ENCODE data around the gene RASAL2. TPM values are rescaled to one million over a fixed set of nuclear protein-coding genes. Genes with fewer than 3 reads are reported as not detected.
A peak's percentile ranks its signal among the peaks of the same experiment; 100 is the strongest.

The RASAL2 gene
- total and polyA plus RNA-seq, 2 donors (not counting 1 experiment from before 2014, with no cell fraction given) = 11.9 to 21.8 TPM

DNA sequence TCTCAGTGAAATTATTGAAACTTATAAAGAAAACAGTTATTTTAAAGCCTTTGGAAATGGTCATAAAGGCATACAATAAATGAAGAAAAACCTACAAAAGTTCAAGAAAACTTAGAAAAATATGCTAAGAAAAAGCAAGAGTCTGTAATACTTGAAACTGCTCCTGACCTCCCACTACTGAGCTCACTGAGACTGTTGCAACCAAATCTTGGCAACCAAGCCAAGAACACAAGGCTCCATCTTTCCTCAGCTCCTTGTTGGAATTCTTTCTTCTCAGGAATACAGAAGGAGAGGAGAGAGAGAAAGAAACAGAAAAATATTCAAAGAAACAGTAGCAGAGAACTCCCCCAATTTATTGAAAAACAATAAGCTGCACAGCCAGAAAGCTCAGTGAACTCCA is 160.5 kb downstream of the RASAL2 start:
- Histone ChIP-seq H2AFZ (ENCODE audit: low read length) (no peak overlapping the region), H3K9ac (ENCODE audit: insufficient read depth, low read length) (no peak overlapping the region), H3K27me3 (ENCODE audit: control insufficient read depth, insufficient read depth, low read length) (no peaks in the 10 kb centered on the region), H3K4me1 (ENCODE audit: control insufficient read depth, extremely low read depth, insufficient read depth, low read length) (no peaks in the 10 kb centered on the region), H3K36me3 (ENCODE audit: control insufficient read depth, insufficient read depth, low read length) (no peaks in the 10 kb centered on the region), H4K20me1 (ENCODE audit: control insufficient read depth, extremely low read depth, insufficient read depth, low read length) (no peaks in the 10 kb centered on the region), H3K79me2 (ENCODE audit: control insufficient read depth, insufficient read depth, low read length) (no peaks in the 10 kb centered on the region), H3K4me2 (ENCODE audit: extremely low read depth, insufficient read depth, low read length) (no peak overlapping the region), H3K27ac (ENCODE audit: insufficient read depth, low read length) (no peak overlapping the region), H3K9me3 (ENCODE audit: control insufficient read depth, insufficient read depth, low read depth, low read length) (no peaks in the 10 kb centered on the region), H3K4me3 (replicated peaks in 1 of 4; ENCODE audit: control extremely low read depth in 1 of 4, insufficient read depth in 1 of 4, low read depth in 3 of 4, low read length in 4 of 4) (no peak overlapping the region)
- peak in 1 of 2 donors; percentile 47 for DNase-seq (ENCODE audit: low read depth in 2 of 2)
- TF ChIP-seq, protein P1, sequence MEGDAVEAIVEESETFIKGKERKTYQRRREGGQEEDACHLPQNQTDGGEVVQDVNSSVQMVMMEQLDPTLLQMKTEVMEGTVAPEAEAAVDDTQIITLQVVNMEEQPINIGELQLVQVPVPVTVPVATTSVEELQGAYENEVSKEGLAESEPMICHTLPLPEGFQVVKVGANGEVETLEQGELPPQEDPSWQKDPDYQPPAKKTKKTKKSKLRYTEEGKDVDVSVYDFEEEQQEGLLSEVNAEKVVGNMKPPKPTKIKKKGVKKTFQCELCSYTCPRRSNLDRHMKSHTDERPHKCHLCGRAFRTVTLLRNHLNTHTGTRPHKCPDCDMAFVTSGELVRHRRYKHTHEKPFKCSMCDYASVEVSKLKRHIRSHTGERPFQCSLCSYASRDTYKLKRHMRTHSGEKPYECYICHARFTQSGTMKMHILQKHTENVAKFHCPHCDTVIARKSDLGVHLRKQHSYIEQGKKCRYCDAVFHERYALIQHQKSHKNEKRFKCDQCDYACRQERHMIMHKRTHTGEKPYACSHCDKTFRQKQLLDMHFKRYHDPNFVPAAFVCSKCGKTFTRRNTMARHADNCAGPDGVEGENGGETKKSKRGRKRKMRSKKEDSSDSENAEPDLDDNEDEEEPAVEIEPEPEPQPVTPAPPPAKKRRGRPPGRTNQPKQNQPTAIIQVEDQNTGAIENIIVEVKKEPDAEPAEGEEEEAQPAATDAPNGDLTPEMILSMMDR (conservative IDR thresholded peaks at IDR 0.05 in 1 of 2, IDR thresholded peaks at IDR 0.05 in 1 of 2; ENCODE audit: low read depth in 1 of 2, low read length in 2 of 2) = no peak
- TF ChIP-seq EZH2 (IDR thresholded peaks at IDR 0.05; ENCODE audit: low read length, missing control alignments) = no peak

GRCh38 chr1:178258536-178258935 is 164.6 kb downstream of the RASAL2 start:
- no peaks in the 10 kb centered on the region for H3K36me3 ChIP-seq (ENCODE audit: control insufficient read depth, insufficient read depth, low read length)
- peaks cover 2% of the 10 kb centered on the region for H3K79me2 ChIP-seq (ENCODE audit: control insufficient read depth, insufficient read depth, low read length)
- TF ChIP-seq, protein P1 (conservative IDR thresholded peaks at IDR 0.05 in 1 of 2, IDR thresholded peaks at IDR 0.05 in 1 of 2; ENCODE audit: low read depth in 1 of 2, low read length in 2 of 2) = no peak
- no peak for TF ChIP-seq EZH2 (IDR thresholded peaks at IDR 0.05; ENCODE audit: low read length, missing control alignments)
- no peak overlapping the region for H3K27ac ChIP-seq (ENCODE audit: insufficient read depth, low read length)
- DNase-seq (ENCODE audit: low read depth in 2 of 2) = peak in 1 of 2 donors; percentile 35
- no peaks in the 10 kb centered on the region for H3K4me1 ChIP-seq (ENCODE audit: control insufficient read depth, extremely low read depth, insufficient read depth, low read length)
- no peaks in the 10 kb centered on the region for H3K9me3 ChIP-seq (ENCODE audit: control insufficient read depth, insufficient read depth, low read depth, low read length)
- H3K4me3 ChIP-seq (replicated peaks in 1 of 4; ENCODE audit: control extremely low read depth in 1 of 4, insufficient read depth in 1 of 4, low read depth in 3 of 4, low read length in 4 of 4) = no peak overlapping the region
- H3K4me2 ChIP-seq (ENCODE audit: extremely low read depth, insufficient read depth, low read length) = no peak overlapping the region
- H4K20me1 ChIP-seq (ENCODE audit: control insufficient read depth, extremely low read depth, insufficient read depth, low read length) = no peaks in the 10 kb centered on the region
- no peak overlapping the region for H2AFZ ChIP-seq (ENCODE audit: low read length)
- H3K9ac ChIP-seq (ENCODE audit: insufficient read depth, low read length) = no peak overlapping the region
- H3K27me3 ChIP-seq (ENCODE audit: control insufficient read depth, insufficient read depth, low read length) = no peaks in the 10 kb centered on the region

DNA sequence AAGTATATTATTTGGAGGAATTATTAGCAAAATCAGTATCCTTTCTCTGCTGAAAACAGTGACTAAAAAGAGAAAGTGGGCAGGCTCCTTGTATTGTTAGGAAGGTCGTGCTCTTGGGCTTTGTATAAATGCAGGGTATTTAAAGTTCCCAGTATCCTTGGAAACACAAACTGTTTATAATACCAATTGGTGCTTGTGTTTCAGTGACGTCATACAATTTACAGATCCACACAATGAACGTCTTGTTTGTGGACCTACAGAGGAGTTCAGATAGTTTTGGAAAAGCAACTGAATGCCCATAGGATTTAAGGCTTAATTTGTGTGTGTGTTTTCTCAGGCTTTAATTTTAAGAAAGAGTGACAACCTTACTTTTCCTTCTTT is 168.2 kb downstream of the RASAL2 start:
- TF ChIP-seq, protein P1 (conservative IDR thresholded peaks at IDR 0.05 in 1 of 2, IDR thresholded peaks at IDR 0.05 in 1 of 2; ENCODE audit: low read depth in 1 of 2, low read length in 2 of 2) = no peak
- TF ChIP-seq EZH2 (IDR thresholded peaks at IDR 0.05; ENCODE audit: low read length, missing control alignments) = no peak
- Histone ChIP-seq H3K79me2 (ENCODE audit: control insufficient read depth, insufficient read depth, low read length) (peaks cover 2% of the 10 kb centered on the region), H3K36me3 (ENCODE audit: control insufficient read depth, insufficient read depth, low read length) (no peaks in the 10 kb centered on the region), H3K27me3 (ENCODE audit: control insufficient read depth, insufficient read depth, low read length) (no peaks in the 10 kb centered on the region), H2AFZ (ENCODE audit: low read length) (no peak overlapping the region), H3K9me3 (ENCODE audit: control insufficient read depth, insufficient read depth, low read depth, low read length) (no peaks in the 10 kb centered on the region), H3K4me3 (replicated peaks in 1 of 4; ENCODE audit: control extremely low read depth in 1 of 4, insufficient read depth in 1 of 4, low read depth in 3 of 4, low read length in 4 of 4) (peak overlapping the region in 1 of 4 experiments; percentile 22), H3K27ac (ENCODE audit: insufficient read depth, low read length) (peak overlapping the region; percentile 64), H3K9ac (ENCODE audit: insufficient read depth, low read length) (no peak overlapping the region), H3K4me2 (ENCODE audit: extremely low read depth, insufficient read depth, low read length) (peak overlapping the region; percentile 70), H3K4me1 (ENCODE audit: control insufficient read depth, extremely low read depth, insufficient read depth, low read length) (no peaks in the 10 kb centered on the region), H4K20me1 (ENCODE audit: control insufficient read depth, extremely low read depth, insufficient read depth, low read length) (no peaks in the 10 kb centered on the region)
- peak; percentile 80 to 90 for DNase-seq (ENCODE audit: low read depth in 2 of 2)
